KMS-11 (cell line): ENCODE data around the gene GAN.

Source experiments
- H2AFZ ChIP-seq: fragments of 200-600 bp; sonication (generic); 2 replicates; pipeline ENCODE4 v1.6.1; 2016; ENCODE audit warnings: antibody characterized with exemption, mixed run types, low read depth
- H3K27ac ChIP-seq: fragments of 200-600 bp; sonication (generic); 2 replicates; pipeline ENCODE4 v1.6.1; 2016; ENCODE audit warnings: mild to moderate bottlenecking, mixed run types
- H3K27me3 ChIP-seq: fragments of 200-600 bp; sonication (generic); 2 replicates; pipeline ENCODE4 v1.6.1; 2017; ENCODE audit warnings: mild to moderate bottlenecking, low read depth, mixed run types, moderate library complexity; ENCODE audit not compliant: insufficient read depth
- H3K36me3 ChIP-seq: fragments of 200-600 bp; sonication (generic); 2 replicates; pipeline ENCODE4 v1.6.1; 2017; ENCODE audit warnings: mild to moderate bottlenecking, mixed run types; ENCODE audit not compliant: insufficient read depth
- H3K4me1 ChIP-seq: fragments of 200-600 bp; sonication (generic); 2 replicates; pipeline ENCODE4 v1.6.1; 2016; ENCODE audit warnings: mild to moderate bottlenecking, low read depth, mixed run types; ENCODE audit not compliant: poor library complexity, severe bottlenecking
- H3K4me2 ChIP-seq: fragments of 200-600 bp; sonication (generic); 2 replicates; pipeline ENCODE4 v1.7.0; 2016; ENCODE audit warnings: mild to moderate bottlenecking, mixed run types
- H3K4me3 ChIP-seq: fragments of 200-600 bp; sonication (generic); IDR thresholded peaks from 2 replicates; pipeline ENCODE4 v1.6.1; 2017; ENCODE audit warnings: low read depth, low read length, mixed read lengths; ENCODE audit not compliant: insufficient read depth
- H3K79me2 ChIP-seq: fragments of 200-600 bp; sonication (generic); 2 replicates; pipeline ENCODE4 v1.6.1; 2016; ENCODE audit warnings: low read depth, mixed run types; ENCODE audit not compliant: insufficient read depth
- H3K9ac ChIP-seq: fragments of 200-600 bp; sonication (generic); 2 replicates; pipeline ENCODE4 v1.6.1; 2016; ENCODE audit warnings: mild to moderate bottlenecking, mixed run types
- H4K20me1 ChIP-seq: fragments of 200-600 bp; sonication (generic); 2 replicates; pipeline ENCODE4 v1.6.1; 2016; ENCODE audit warnings: mild to moderate bottlenecking, mixed run types; ENCODE audit not compliant: insufficient read depth
- CTCF ChIP-seq: fragments of 200-600 bp; sonication (generic); conservative IDR thresholded peaks from 2 replicates; pipeline ENCODE4 v1.6.1; 2017; ENCODE audit warnings: low read depth, mild to moderate bottlenecking, antibody characterized with exemption, low read length, moderate library complexity, mixed read lengths

GAN gene

GRCh38 chr16:81268509-81268908 lies 46.3 kb upstream of the GAN start:
- Histone ChIP-seq H3K79me2 (no peaks in the 10 kb centered on the region), H3K36me3 (no peaks in the 10 kb centered on the region), H3K4me3 (no peak overlapping the region), H3K27ac (no peak overlapping the region), H3K9ac (no peak overlapping the region), H3K27me3 (no peaks in the 10 kb centered on the region), H4K20me1 (no peaks in the 10 kb centered on the region), H3K4me1 (no peaks in the 10 kb centered on the region), H2AFZ (no peak overlapping the region), H3K4me2 (no peak overlapping the region)
- TF ChIP-seq CTCF = no peak

- no peak overlapping the region for H2AFZ ChIP-seq
- H3K4me1 ChIP-seq = no peaks in the 10 kb centered on the region
Observed at GRCh38 chr16:81273223-81273950, 41.4 kb upstream of the GAN start.

GRCh38 chr16:81275064-81275532 lies 39.7 kb upstream of the GAN start:
- Histone ChIP-seq H3K36me3 (no peaks in the 10 kb centered on the region), H3K4me2 (no peak overlapping the region), H3K4me3 (no peak overlapping the region), H4K20me1 (no peaks in the 10 kb centered on the region), H3K27ac (no peak overlapping the region), H3K4me1 (no peaks in the 10 kb centered on the region), H3K79me2 (no peaks in the 10 kb centered on the region), H2AFZ (no peak overlapping the region), H3K27me3 (no peaks in the 10 kb centered on the region), H3K9ac (no peak overlapping the region)
- TF ChIP-seq CTCF = no peak

More at GRCh38 chr16:81273223-81273950, 41.4 kb upstream of the GAN start:
- Histone ChIP-seq H3K27me3 (no peaks in the 10 kb centered on the region), H3K4me3 (no peak overlapping the region), H3K27ac (no peak overlapping the region), H3K4me2 (no peak overlapping the region), H3K79me2 (no peaks in the 10 kb centered on the region), H3K9ac (no peak overlapping the region), H4K20me1 (no peaks in the 10 kb centered on the region), H3K36me3 (no peaks in the 10 kb centered on the region)
- no peak for TF ChIP-seq CTCF

- no peak overlapping the region for H2AFZ ChIP-seq
- H3K36me3 ChIP-seq = no peaks in the 10 kb centered on the region
- H3K4me1 ChIP-seq = no peaks in the 10 kb centered on the region
- no peak overlapping the region for H3K9ac ChIP-seq
- no peaks in the 10 kb centered on the region for H3K79me2 ChIP-seq
- no peaks in the 10 kb centered on the region for H3K27me3 ChIP-seq
- TF ChIP-seq CTCF = no peak
- no peak overlapping the region for H3K4me2 ChIP-seq
- H3K4me3 ChIP-seq = no peak overlapping the region
- no peak overlapping the region for H3K27ac ChIP-seq
- H4K20me1 ChIP-seq = no peaks in the 10 kb centered on the region
Observed at GRCh38 chr16:81275795-81276194, 39.0 kb upstream of the GAN start.
